Stimulated activated CD4-positive, alpha-beta T cell treated with anti-CD3 and anti-CD28 coated beads, Interleukin-12 subunit alpha, Interleukin-12 subunit beta, amount 100 ng/mL, for 24 hours (primary cell): ENCODE measurements around the gene ETV3.

Source experiments
- DNase-seq, 2 experiments: peaks; one replicate each; pipeline ENCODE4 v3.0.0-alpha.2; 2020; ENCODE audit warnings: low read depth in 2 of 2

ETV3 gene

DNA sequence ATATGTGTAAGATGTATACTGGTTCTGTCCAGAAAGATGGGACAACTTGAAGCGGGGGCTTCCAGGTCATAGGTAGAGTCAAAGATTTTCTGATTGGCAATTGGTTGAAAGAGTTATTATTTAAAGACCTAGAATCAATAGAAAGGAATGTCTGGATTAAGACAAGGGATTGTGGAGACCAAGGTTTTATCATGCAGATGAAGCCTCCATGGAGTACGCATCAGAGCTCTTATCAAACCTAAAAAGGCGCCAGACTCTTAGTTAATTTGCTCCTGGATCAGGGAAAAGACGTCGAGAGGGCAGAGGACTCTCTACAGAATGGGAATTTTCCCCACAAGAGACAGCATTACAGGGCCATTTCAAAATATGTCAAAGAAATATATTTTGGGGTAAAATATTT, 23.7 kb upstream of the ETV3 start:
- DNase-seq: no peak

DNA sequence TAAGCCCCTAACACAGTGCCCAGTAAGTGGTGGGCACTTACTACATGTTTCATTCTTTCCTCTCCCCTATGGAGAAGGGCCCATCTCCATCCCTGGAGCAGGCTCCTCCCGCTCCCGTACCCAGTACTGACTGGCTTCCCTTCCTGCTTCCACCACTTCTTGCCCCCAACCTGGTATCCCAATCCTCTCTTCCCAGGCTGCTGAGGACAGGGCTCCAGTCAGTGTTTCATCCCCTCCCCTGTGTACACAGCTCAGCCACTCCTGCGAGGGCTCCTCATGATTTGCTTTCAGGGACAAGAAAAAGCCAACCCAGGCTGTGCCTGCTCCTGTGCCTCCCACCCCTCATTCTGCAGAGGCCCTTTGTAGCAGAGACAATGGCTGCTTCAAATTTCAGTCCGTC, 20.8 kb upstream of the ETV3 start:
- DNase-seq: no peak

DNA sequence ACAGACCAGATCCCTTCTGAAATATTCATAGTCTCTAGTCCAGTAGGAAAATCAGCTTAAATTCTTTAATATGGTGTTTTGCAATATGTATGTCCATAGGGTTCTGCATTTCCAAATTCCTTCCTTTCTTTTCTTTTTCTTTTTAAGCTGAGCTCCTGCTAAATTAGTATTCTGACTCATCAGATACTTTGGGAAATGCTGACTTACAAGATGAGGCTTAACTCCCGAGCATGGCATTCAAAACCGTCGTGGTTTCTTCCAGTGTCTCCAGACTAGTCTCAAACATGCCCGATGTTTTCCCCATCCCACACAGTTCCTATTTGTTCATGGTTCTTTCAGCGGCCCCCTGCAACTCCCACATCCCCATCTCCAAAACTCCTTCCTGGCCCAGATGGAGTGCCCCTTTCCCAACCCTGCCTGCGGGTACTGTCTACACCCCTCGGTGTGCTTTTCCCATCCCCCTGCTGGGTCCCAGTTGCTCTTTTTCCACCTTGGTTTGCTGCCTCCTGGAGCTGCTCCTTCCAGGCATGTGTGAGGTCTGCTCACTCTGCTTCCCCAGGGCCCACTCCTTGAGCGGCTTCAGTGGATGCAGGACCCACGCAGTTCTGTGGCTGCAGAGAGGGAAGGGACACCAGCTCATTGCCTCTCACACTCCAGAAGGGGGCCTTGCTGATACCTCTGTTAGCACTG, 19.5 kb upstream of the ETV3 start:
- DNase-seq: no peak

DNA sequence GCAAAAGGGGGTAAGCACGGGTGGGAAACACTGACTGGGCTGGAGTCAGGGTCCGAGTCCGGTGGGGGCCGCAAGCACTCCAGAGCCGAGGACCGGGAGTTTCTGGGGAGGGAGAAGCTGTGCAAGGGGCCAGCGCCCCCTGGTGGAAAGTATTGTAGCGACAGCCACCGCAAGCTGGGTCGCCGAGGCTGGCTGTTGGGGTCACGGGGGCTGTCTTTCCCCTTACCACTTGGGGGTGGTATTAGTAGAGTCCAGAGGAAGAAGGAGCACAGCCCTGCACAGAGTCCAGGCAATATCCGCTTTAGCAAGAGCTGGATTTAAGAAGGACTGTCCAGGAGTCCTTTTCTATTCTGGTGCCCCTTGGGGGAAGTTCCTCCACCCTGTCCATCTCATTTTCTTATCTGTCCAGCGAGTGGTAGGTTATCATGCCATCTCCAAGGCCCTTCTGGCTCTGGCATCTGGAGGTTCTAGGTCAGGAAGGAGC, 17.9 kb upstream of the ETV3 start:
- DNase-seq: peak; percentile 52 to 71

DNA sequence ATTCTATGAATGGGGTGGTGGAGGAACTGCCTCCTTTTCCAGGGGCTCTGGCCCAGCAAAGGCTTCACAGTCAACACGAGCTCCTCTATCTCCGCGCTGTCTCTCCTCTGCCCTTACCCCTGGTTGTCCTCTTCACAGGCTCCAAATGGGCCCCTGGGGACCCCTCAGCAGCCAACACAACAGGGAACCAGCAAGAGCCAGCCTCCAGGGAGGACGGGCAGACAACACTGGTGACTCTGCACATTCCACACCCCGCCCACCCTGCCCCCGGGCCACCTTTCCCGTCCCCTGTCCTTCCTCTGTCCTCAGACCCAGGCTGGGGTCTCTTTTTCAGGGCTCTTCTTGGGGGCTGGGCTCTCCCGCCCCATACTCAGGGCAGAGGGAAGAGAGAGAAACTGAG, 17.5 kb upstream of the ETV3 start:
- no peak for DNase-seq

DNA sequence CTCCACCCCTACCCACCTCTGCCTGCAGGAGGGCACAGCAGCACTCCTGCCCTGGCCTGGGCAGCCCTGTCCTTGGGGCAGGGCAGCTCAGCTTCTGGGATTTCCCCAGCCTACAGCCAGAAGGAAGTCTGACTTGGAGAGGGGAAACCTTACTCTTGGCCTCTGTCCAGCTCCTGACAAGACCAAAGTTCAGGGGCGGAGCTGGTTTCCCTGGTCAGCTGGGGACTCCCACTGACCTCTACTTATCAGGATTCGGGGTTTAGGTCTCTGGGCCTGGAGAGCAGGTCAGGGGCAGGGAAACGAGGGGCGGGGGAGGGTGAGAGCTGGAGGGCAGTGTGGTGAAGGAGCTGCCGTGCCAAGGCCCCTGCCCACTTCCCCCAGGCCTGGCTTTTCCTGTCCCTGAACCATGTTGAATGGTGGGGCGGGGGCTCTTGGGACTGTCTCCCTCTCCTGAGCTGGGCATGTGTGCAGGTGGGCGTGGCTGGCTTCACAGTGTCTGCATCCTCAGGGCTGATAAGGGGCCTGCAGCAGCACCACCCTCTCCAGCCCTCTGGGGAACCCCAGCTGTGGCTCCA, 16.8 kb upstream of the ETV3 start:
- no peak for DNase-seq

DNA sequence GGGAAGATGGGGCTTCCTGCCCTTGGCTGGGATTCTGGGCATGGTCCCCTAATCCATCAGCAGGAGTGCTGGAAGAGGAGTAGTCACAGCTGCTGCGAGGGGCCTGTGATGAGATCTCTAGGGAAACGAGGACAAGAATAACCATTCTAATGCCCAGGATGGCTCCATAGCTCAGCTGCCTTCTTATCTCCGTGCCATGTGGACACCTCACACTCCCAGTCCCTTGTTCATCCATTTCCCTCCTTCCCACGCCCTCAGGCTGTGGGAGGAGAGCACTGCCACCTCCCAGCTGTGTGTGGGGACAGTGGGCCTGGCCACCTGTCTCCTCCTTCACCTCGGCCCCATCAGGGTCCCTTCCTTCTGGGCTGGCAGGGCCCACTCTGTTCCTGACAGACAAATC, 16.1 kb upstream of the ETV3 start:
- no peak for DNase-seq

DNA sequence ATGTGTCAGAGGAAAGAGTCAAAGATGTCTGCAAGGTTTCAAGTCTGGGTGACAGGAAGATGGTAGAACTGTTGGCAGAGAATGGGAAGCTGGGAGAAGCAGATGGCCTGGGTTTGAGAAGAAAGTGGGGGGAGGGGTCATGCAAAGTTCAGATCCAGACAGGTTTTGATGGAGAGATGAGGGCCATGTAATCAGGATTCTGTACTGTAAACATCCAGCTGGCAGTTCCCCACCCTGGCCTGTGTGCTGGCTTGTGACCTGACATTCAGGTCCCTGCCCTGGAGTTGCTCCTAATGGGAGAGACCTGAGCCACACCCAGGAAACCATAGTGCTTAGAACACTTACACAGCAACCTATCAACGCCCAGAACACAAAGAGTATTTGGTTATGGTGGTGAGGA, 15.6 kb upstream of the ETV3 start:
- DNase-seq: no peak

DNA sequence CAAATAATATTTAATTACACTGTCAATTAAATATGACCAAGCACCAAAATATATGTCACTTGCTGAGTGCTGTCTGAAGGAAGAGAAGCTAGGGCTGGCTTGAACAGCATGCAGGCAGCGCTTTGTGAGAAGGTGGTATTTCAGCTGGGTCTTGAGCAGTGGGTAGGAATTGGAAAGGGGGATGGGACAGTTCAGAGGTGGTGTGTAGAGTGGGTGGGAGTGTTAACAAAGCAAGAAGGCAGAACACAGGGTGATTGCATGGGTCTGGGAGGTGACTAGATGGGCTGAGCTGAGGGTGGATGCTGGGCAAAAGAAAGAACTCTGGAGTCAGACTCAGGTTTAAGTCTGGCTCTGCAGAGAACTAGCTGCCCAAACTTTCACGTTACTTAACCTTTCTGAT, 14.3 kb upstream of the ETV3 start:
- DNase-seq: no peak

DNA sequence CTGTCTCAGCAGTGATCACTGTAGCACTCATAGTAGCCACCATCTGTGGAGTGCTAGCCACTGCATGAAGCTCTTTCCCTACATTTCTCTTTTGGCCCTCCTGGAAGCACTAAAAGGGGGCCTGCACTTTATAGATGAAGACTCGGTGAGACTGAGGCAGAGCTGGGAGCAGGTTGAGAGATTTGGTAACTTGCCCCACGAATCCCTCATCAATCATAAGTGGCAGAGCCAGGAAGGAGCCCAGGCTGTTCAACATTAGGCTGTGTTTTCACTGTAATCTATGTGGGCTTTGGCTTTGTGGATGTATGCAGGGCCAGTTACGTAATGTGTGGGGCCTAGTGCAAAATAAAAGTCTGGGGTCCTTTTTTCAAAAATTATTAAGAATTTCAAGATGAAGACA, 13.3 kb upstream of the ETV3 start:
- DNase-seq: no peak

DNA sequence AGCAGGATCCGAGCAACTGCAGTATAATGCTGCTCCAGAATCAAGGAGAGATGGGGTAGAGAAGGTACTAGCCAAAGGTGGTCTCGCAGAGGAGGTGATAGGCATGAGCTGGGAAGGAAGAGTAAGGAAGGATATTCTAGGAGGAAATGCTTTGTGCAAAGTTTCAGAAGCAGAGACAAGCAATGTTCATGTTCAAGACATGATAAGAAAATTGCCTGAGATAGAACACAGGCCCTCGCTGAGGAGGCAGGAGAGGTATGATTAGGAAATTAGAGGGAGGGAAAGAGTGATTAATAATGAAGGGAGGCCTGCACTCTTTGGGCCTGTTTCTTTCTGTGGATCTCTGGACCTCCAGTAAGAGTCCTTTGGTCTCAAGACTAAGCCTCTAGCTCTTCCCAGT, 12.9 kb upstream of the ETV3 start:
- DNase-seq: no peak

DNA sequence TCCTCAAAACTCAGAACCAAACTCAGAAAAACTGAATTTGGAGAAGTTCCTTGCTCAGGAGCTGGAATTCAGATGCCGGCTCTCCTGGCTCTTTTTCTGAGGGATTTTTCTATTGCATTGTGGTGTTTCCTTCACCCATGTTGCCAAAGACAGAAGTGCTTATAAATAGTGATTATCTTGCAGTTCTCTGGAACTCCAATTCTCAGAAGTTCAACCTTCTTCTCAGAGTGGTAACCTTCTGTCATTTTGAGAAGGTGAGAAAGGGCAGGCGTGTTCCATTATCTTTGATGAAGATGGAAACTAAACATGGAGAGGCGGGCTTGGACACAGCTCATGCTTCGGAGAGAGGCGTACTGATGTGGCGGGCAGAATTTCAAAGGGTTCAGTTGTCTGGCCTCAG, 12.4 kb upstream of the ETV3 start:
- DNase-seq: no peak

DNA sequence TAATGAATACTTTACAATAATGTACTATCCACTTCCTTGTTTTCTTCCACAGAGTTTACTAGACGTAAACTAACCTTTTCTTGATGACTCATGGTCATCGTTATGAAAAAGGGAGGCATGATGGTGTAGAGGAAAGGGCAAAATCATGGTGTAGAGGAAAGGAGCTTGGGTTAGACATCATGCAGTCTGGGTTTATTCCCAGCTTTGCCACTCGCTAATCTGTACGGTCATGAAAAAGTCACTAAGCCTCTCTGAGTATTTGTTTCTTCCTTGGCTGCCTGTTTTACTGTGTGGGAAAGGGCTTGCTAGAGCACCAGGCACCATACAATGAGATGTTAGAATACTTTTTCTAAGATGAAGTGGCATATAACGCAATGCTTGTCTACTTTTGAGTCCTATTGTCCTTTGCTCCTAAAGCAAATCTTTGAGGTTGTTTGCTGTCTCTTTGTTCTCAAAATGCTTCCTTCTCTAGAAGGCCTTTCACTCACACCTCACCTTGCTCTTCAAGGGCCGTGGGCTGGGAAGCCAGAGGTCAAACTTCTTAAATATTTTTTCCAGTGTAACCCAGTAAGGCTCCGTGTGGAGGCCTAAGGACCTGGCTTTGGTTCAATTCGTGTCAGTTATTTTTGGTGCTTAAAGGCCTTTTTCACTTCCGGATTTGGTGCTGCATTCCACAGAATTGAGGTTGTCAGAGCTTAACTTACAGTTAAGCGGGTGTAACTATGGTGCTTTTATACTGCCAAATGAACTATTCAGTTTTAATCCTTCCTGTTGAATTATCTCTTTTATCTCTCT, 9.9 kb upstream of the ETV3 start:
- no peak for DNase-seq

DNA sequence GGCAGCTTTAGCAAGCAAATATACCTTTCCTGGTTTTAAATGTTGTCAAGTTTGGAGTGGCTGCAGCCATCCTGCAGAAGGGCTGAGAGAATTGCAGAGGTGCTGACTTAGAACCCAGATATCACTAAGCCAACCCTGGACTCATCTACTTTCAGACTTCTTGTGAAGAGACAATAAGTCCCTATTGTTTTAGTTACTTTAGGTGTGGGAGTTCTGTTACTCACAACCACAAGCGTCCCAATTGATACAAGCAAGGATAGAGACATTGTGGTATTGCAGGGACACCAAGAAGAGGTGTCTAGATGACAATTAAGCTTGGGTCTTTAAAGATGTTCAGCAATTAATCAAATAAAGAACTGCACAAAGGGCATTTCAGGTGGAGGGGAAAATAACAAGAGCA, 8.8 kb upstream of the ETV3 start:
- DNase-seq: no peak

DNA sequence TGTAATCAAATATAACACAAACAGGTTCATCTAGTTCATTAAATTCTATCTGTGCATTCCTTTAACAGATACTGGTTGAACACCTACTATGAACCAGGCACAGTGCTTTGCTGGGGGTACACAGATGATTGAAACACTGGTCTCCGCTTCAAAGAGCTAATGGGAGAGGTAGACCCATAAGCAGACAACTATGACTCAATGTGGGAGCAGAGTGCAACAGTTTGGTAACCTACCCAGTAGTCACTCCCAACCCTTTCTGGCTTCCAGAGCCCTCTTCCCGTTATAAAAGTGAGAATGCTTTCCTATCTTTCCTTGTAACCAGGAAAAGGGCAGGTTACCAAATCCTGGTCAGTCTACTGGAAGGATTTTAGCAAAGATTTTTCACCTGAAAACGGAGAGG, 8.0 kb upstream of the ETV3 start:
- DNase-seq: no peak

DNA sequence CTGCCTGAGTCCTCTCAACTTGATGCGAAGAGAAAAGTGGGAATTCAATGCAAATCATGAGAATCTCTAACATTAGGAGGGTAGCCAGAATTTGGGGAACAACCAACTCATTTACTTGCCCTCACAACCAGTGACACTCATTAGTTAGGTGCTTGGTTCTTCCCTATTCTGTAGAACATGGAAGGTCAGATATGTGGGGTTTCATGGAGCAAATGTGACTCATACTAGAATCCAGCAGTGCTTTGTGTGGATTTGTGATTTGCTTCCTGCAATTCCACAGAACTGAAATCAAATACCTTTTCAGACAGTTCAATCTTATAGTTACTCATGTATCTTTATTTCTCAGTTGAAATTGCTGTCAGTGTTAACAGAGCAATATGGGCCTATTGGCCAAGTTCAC, 6.9 kb upstream of the ETV3 start:
- DNase-seq: no peak

DNA sequence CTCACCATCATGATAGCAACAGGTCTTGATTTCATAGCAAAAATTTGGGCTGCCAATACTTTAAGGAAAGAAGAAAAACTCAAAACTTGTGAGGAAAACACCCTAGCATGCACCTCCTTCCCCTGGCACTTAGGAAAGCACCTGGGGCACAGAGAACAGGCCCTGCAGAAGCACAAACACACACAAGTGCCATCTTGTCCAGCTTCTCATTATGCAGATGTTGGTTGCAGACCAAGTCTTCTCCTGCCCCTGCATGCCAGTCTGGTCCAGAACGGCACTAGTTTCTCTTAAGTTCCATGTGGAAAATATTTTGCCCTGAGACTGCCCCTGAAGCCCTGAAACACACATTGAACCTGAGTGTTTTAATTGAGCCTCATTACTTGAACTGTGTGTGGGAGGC, 6.3 kb upstream of the ETV3 start:
- no peak for DNase-seq

DNA sequence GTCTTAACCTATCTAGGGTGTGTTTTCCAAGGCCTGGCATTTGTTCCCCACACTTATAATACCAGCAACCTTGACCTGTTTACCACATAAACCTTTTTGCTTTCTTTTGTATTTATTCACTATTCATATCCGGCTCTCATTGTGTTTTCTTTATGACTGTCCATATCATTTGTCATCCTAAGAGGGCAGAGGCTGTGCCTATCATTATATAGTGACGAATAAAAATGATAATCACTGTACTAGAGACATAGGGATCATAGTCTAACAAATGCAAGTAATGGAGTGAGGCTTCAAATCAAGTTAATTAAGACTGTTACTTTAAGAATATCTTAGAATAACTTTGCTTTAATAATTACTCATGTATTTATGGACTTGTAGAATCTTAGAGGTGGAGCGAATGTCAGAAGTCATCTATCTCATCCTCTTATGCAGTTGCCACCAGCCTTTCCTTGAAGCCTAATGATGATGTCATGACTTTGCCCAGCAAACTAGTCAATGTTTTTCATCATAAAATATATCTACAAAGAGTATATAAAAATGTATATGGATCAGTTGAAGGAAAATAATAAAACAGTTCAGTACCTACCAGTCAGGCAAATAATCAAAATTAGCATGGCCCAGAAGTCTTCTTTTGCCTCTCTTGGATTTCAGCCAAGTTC, 4.7 kb upstream of the ETV3 start:
- no peak for DNase-seq

DNA sequence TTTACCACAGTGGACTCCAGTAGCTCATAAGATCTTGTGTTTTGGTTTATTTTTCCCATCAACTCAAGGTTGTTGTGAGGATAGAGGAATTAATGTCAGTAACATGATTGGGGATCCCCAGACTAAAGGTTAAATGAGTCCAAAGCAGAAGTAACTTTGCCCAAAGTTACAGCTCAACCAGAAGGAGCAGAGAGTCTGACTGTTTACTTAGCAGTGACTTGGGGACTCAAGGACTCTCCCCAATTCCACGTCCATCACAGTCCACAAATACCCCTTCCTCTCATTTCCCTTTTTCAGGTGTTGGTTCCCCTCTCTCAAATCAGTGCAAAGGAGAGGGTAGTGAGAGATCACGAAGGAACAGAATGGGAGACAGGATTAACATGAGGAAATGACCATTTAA, 4.0 kb upstream of the ETV3 start:
- DNase-seq: no peak

DNA sequence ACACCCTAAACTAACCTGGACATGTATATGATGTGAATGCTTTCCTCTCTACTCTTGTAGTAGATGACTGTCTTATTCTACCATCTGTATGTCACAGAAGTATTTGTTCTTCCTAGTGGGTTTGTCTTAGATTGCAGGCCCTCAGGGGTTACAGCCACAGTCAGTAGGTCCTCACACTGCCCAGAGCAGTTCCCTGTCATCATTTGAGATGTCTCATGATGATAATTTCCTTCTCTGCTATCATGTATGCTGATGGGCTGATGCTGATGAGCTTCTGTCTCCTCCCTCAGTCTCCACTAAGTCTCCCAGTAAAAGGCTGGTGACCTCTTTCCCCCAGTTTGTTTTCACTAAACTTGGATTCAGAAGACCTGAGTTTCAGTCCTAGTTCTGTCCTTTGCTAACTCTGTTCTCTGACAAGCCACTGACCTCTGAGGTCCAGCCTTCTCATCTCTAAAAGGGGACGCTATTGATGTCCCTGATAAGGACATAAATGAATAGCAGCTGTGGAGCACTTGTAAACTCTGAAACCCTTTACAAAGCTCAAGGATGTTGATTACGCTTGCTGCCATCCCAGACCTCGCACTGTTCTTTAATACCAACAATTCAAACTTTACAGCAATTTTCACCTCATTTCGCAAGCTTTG, 3.1 kb upstream of the ETV3 start:
- DNase-seq: no peak

DNA sequence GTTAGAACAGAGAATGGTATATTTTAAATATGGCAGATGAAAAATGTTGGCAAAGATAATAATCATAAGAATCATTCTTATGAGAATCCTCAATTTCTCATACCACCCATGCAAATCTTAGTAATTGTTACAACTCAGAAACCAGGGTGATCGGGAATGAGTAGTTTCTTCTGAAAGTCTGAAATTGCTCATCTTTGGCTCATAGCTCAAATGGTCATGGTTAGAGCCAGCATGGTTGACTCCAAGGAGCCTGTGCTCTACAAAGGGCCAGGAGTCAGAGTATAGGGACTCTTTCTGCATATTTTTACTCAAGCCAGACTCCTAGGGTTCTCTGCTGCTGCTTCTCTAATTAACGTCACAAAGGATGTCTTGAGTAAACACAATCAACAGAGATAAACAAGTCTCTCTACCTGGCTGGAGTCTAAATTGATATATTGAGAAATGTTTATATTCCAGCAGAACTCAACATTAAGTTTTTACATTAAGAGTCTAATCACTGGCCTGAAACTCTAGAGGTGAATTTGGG, 1.9 kb upstream of the ETV3 start:
- no peak for DNase-seq
